ENCODE results near the gene PPP2R2C.
A peak's percentile ranks its signal among the peaks of the same experiment; 100 is the strongest.

PPP2R2C gene

GRCh38 chr4:6332042-6332668 is 140.3 kb downstream of the PPP2R2C start:
- peak; percentile 30 for DNase-seq (ENCODE audit: low spot score)

GRCh38 chr4:6331468-6331867 is 140.9 kb downstream of the PPP2R2C start:
- no peak for DNase-seq (ENCODE audit: low spot score)

GRCh38 chr4:6331018-6331417 is 141.4 kb downstream of the PPP2R2C start:
- DNase-seq (ENCODE audit: low spot score): peak; percentile 22

DNA sequence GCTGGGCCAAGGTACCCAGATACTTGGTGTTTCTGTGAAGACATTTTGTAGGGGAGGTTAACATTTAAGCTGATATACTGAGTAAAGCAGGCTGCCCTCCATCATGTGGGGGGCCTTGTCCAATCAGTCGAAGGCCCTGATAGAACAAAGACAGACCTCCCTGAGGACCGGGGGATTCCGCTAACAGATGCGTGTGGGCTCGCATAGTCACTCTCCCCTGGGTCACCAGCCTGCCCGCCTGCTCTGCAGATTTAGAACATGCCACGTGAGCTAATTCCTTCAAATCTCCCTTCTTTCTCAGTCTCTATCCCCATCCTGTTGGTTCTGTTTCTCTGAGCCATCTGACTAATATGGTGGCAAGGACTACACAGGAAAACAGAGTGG is 142.0 kb downstream of the PPP2R2C start:
- no peak for DNase-seq (ENCODE audit: low spot score)

DNA sequence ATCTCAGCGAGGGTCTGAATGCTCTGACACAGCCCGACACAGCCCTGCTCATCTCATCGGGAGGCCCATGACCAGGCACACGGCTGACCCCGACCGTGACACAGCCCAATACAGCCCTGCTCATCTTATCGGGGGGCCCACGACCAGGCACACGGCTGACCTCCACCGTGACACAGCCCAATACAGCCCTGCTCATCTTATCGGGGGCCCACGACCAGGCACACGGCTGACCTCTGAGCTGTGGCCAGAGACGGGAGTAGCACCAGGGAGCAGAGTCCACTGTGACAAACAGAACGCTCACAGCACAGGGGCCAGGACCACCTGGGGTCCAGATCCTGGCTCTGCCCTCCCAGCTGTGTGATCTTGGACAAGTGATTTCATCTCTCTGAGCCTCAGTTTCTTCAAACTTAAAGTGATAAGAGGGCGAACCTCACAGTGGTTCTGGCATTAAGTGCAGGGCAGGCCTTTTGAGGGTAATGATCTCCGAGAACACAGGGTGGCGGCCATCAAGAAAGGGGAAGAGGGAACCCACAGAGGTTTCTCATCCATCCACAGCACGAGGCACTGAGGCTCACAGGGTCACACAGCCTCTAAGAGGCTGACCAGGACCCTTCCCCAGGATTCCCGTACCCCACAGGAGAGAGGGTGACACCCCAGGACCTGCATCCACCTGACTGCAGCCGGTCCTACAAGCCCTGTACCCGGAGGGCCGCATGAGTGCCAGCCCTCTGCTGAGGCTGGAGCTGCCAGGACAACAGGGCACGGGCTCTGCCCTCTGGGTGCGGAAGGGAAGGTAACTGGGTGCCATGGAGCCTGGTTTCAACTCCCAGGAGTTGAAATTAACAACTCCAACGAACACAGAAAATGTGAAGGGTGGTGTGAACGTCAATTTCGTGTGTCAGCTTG is 142.7 kb downstream of the PPP2R2C start:
- no peak for DNase-seq (ENCODE audit: low spot score)

DNA sequence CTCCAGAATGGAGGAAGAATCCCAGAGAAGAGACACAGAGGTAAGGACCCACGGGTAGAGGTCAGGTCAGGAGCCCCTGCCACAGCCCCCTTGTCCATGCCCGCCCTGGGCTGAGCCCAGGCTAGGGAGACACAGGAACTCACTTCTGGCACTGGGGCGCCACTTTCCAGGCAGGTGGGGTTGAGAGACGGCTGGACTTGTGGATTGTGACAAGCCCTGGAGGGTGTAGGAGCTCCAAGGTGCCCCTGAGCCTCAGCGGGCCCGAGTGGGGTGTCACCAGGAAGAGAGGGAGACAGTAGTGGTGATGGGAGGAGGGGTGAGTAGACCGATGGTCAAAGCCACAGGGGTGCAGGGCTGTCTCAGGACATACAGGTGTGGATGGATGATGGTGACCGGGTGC is 143.9 kb downstream of the PPP2R2C start:
- no peak for DNase-seq (ENCODE audit: low spot score)

DNA sequence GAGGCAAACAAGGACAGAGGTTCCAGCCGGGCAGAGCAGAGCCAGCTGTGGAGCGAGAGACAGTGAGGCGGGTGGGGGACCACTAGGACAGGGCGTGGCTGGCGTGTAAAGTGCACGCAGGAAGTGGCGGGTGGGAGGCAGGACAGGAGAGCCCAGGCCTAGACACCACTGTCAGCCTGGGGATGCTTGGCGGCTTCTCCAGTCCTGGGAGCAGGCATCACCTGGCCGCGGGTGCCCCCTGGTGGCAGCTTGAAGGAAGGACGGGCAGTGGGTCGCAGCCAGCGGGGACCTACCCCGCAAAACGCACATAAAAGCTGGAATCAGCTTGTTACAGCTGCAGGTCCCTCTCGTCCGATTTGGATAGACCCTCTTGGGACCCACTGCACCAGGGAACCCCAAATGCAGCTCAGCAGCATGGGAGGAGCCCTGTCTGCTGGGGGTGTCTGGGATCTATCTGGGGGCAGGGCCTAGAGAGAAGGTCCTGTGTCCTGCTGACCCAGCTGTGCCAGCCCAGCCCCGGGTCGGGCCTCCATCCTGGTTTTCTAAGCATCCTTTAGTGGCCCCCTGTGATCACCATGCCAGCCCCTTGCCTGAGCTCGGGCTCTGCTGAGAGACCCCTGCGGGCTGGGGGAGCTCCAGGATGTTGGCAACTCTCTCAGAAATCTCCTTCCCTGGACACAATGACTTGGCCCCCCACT is 145.0 kb downstream of the PPP2R2C start:
- peak; percentile 72 for DNase-seq (ENCODE audit: low spot score)

- no peak for DNase-seq (ENCODE audit: low spot score)
Observed at GRCh38 chr4:6326312-6327060, 145.9 kb downstream of the PPP2R2C start.

GRCh38 chr4:6325788-6326290 is 146.6 kb downstream of the PPP2R2C start:
- DNase-seq (ENCODE audit: low spot score): no peak

DNA sequence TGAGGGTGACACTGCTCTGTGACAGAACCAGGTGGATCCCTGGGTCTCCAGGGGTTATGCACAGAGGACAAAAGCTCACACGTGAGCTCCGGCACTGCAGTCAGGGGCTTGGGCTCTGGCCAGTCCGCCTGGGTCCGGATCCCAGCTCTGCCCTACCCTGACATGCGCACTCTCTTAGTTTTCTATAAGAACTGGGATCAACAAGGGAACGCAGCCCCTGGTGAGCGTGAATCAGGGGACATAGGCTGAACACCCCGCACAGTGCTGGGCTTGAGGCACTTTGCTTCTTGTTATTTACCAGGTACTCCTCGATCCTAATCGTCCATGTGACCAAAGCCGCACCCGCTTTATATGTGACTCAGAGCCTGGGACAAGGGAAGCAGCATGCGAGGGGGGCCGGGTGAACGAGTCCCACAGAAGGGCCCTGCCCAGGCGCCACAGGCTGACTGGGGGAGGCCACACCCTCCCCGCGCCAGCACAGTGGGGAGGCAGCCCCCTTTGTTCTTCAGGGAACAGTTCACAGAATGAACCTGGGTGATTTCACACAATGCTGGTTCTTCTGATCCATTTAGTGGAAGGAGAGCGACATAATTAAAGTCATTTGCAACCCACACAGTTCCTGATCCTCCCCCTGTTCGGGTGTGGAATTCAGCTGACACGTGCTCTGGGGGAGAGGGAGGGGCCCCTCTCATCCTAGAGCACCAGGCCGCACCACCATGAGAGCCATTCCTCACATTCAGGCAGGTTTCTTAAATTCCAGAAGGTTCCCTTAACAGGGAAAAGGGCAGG is 147.2 kb downstream of the PPP2R2C start:
- DNase-seq (ENCODE audit: low spot score): no peak

GRCh38 chr4:6324461-6324998 is 147.9 kb downstream of the PPP2R2C start:
- no peak for DNase-seq (ENCODE audit: low spot score)

DNA sequence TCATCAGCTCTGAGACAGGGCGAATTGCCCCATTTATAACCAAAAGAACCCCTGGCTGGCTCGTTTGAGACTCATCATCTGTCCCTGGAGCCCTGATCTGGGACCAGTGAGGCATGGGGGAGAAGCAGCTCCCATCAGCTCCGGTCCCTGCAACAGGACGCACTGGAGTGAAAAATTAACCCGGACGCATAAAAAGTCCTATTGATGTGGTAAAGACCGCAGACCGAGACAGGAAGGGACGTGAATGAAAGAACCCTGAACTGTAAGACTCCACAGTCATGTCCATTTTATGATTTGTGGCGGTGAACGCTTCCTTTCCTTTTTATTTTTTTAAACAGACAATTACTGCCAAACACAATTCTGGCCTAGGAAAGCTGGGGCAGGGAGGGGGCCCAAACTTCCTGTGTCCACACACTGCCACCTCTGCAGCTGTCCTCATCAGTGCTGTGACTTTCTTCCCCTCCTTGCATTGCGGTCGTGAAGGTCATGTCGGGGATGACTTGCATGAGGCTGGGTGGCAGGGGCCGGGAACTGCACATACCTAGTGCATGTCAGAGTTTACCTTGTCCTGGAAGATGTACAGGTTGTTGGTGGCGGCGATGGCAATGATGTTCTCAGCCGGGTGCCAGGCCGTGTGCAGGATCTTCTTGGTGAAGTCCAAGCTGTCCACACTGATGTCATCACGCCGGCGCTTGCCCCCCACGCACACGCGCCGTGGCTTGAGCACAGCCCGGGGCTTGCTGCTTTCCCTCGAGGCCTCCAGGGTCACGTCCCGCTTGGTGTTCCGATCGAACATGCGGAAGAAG is 149.4 kb downstream of the PPP2R2C start:
- DNase-seq (ENCODE audit: low spot score): no peak

DNA sequence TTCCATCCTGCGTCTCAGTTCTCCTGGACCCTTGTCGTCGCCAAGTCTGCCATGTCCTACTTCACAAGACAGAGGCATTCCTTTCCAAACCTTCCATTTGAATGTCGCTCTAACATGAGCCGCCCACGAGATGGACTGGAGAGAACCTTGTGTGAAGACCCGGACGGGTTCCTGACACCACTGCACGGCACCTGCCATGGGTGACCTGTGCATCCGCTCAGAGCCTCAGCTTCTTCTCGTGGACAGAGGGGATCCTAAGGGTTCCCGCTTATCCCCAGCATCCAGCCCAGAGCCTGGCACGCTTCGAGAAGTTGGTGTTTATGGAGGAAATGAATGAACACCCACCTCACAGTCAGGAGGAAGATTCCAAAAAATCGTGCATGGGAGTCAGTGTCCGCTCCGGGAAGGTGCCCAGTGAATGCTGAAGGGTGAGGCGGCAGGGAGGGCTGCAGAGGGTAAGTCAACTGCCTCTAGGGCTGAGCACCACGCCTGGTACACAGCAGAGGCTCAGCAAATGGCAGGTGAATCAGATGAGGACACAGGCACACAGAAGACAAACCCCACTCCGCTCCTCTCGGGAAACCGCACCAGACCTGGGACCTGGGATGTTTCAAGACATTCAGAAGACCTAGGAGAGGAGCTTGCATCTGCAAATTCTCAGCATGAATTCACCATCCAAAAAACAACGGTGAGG is 150.2 kb downstream of the PPP2R2C start:
- no peak for DNase-seq (ENCODE audit: low spot score)

- DNase-seq (ENCODE audit: low spot score): no peak
Observed at GRCh38 chr4:6321361-6321760, 151.1 kb downstream of the PPP2R2C start.

DNA sequence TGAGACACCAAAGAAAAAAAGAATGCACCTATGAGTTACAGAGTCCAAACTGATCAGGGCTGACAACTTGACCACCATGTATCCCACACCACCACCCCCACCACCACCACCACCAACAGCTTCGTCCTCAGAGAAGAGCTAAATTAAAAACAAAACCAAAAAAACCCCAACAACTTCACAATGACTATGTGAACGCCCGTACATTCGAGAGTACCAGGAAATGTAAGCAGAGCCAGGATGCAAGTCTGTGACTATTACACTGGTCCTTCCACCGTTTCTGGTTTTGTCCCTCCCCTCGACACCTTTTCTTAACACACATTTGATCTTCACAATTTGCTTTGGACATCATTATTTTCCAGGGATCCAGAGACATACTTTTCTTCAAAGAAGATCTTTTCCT is 151.8 kb downstream of the PPP2R2C start:
- no peak for DNase-seq (ENCODE audit: low spot score)

DNA sequence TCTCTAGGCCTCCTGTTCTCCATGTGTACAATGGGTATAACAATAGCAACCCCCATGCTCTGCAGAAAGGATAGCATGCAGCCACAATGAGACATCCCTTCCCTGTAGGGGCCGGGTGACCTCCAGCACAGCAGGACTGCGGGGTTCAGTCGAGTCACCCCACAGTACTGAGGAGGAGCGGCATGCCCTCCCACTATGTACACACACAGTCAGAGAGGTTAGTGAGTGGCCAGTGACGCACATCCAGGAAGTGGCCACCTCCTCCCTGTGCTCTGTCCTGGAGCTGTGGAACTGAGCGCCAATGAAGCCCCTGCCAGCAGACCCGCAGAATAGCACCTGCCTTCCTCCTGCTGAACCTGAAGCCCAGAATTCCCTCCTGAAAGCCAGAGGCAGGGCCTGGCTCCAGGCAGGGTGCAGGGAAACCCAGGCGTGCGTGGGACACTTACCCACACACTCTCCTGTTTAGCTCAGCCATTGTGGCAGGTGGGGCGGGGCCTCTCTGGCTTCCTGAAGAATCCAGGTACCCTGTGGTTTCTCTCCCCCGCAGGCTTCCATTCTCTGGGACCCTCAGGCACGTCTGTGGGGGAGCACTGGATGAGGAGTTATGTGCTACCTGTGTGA is 152.8 kb downstream of the PPP2R2C start:
- DNase-seq (ENCODE audit: low spot score): no peak

- DNase-seq (ENCODE audit: low spot score): no peak
Observed at GRCh38 chr4:6318206-6318605, 154.2 kb downstream of the PPP2R2C start.

GRCh38 chr4:6316461-6317003 is 155.9 kb downstream of the PPP2R2C start:
- DNase-seq (ENCODE audit: low spot score): no peak

- no peak for DNase-seq (ENCODE audit: low spot score)
Observed at GRCh38 chr4:6313216-6313615, 159.2 kb downstream of the PPP2R2C start.

All from germinal center (tissue), 1 donor.